OCI-LY7 (cell line): ENCODE results near the gene OMA1. TPM values are rescaled to one million over a fixed set of nuclear protein-coding genes. Genes with fewer than 3 reads are reported as not detected.

Experiments
- BruUV-seq: library from RNA; stranded (reverse); fragments of 400-500 nt; replicated peaks from 2 replicates; lab custom pipeline; 2021; lab: Mats Ljungman, UMichigan
- CTCF ChIA-PET: fragments of 300-600 bp; sonication (Branson Sonifier 250); formaldehyde crosslinking; loops from one replicate; lab custom pipeline; 2022; ENCODE audit warnings: antibody characterized with exemption; ENCODE audit not compliant: unreplicated experiment; lab: Charles Lee
- POLR2A ChIA-PET: fragments of 300-600 bp; sonication (Branson Sonifier 250); formaldehyde crosslinking; loops from one replicate; lab custom pipeline; 2022; ENCODE audit warnings: antibody characterized with exemption; lab: Charles Lee
- DNase-seq: peaks from one replicate; pipeline ENCODE4 v3.0.0-alpha.2; 2015; ENCODE audit warnings: low spot score
- H2AFZ ChIP-seq: fragments of 200-600 bp; sonication (generic), shearing (Covaris generic); 2 replicates; pipeline ENCODE4 v1.6.1; 2014; ENCODE audit warnings: mild to moderate bottlenecking, antibody characterized with exemption, low read length, moderate library complexity
- H3K27ac ChIP-seq: fragments of 200-600 bp; sonication (generic); 2 replicates; pipeline ENCODE4 v1.5.1; 2014; ENCODE audit warnings: mixed run types, low read depth, mild to moderate bottlenecking, moderate library complexity, low read length, inconsistent platforms; ENCODE audit not compliant: poor library complexity, severe bottlenecking
- H3K36me3 ChIP-seq: fragments of 200-600 bp; sonication (generic); 2 replicates; pipeline ENCODE4 v1.6.1; 2014; ENCODE audit warnings: mild to moderate bottlenecking, antibody characterized with exemption, low read length, moderate library complexity, mixed read lengths; ENCODE audit not compliant: insufficient read depth
- H3K4me1 ChIP-seq: fragments of 200-600 bp; sonication (generic); 2 replicates; pipeline ENCODE4 v1.5.1; 2014; ENCODE audit warnings: mild to moderate bottlenecking, low read length; ENCODE audit not compliant: insufficient read depth, poor library complexity, severe bottlenecking
- H3K4me2 ChIP-seq: fragments of 200-600 bp; sonication (generic); 2 replicates; pipeline ENCODE4 v1.6.1; 2014; ENCODE audit warnings: mild to moderate bottlenecking, low read length
- H3K4me3 ChIP-seq: fragments of 200-600 bp; sonication (generic); 2 replicates; pipeline ENCODE4 v1.5.1; 2014; ENCODE audit warnings: mild to moderate bottlenecking, low read depth, low read length; ENCODE audit not compliant: poor library complexity, severe bottlenecking
- H3K79me2 ChIP-seq: fragments of 200-600 bp; sonication (generic); 2 replicates; pipeline ENCODE4 v1.6.1; 2016; ENCODE audit warnings: low read depth, mild to moderate bottlenecking, low read length, moderate library complexity, mixed read lengths; ENCODE audit not compliant: insufficient read depth
- H3K9me2 ChIP-seq: fragments of 200-600 bp; sonication (generic); 2 replicates; pipeline ENCODE4 v1.6.1; 2016; ENCODE audit warnings: mild to moderate bottlenecking, low read length, mixed read lengths; ENCODE audit not compliant: insufficient read depth
- H3K9me3 ChIP-seq: fragments of 200-600 bp; sonication (generic); 2 replicates; pipeline ENCODE4 v1.6.1; 2014; ENCODE audit warnings: mild to moderate bottlenecking, mixed run types, low read length, mixed read lengths
- H4K20me1 ChIP-seq: fragments of 200-600 bp; sonication (generic); 2 replicates; pipeline ENCODE4 v1.6.1; 2014; ENCODE audit warnings: mild to moderate bottlenecking, antibody characterized with exemption, low read length, moderate library complexity, mixed read lengths; ENCODE audit not compliant: insufficient read depth
- EZH2phosphoT487 ChIP-seq: fragments of 200-600 bp; sonication (generic); IDR thresholded peaks from 2 replicates; pipeline ENCODE4 v1.6.1; 2018; ENCODE audit warnings: low read depth, borderline replicate concordance, mild to moderate bottlenecking, mixed run types, antibody characterized with exemption, low read length, moderate library complexity, mixed read lengths
- intact Hi-C: fragments of 100-400 bp; cut with micrococcal nuclease; formaldehyde crosslinking; loops from one replicate; pipeline ENCODE4 v1.10.0; 2022; ENCODE audit not compliant: unreplicated experiment
- total RNA-seq, 2 experiments: library from RNA; depleted of rRNA in 1 of 2; stranded (reverse); fragments of >200 nt in 1 of 2; shearing (Covaris generic) in 1 of 2; gene quantifications; 2 replicates each; pipeline ENCODE4 v1.2.3, GENCODE V29; 2014 to 2022
- TF ChIP-seq, protein P1 (sequence below): fragments of 200-600 bp; sonication (generic); conservative IDR thresholded peaks from 2 replicates; pipeline ENCODE4 v1.5.1; 2014; ENCODE audit warnings: mild to moderate bottlenecking, antibody characterized with exemption, low read length, moderate library complexity, mixed read lengths

The OMA1 gene
- total RNA-seq, 2 experiments from 2014 or later: 35.9 to 38.5 TPM

- Histone ChIP-seq H3K4me2 (no peak overlapping the region), H3K27ac (no peak overlapping the region), H3K79me2 (no peaks in the 10 kb centered on the region), H3K9me2 (no peaks in the 10 kb centered on the region), H3K4me3 (no peak overlapping the region), H3K36me3 (no peaks in the 10 kb centered on the region), H4K20me1 (no peaks in the 10 kb centered on the region), H2AFZ (no peak overlapping the region), H3K9me3 (no peaks in the 10 kb centered on the region), H3K4me1 (no peaks in the 10 kb centered on the region)
- intact Hi-C loops: no loop called here
- DNase-seq: no peak
- TF ChIP-seq, protein P1, sequence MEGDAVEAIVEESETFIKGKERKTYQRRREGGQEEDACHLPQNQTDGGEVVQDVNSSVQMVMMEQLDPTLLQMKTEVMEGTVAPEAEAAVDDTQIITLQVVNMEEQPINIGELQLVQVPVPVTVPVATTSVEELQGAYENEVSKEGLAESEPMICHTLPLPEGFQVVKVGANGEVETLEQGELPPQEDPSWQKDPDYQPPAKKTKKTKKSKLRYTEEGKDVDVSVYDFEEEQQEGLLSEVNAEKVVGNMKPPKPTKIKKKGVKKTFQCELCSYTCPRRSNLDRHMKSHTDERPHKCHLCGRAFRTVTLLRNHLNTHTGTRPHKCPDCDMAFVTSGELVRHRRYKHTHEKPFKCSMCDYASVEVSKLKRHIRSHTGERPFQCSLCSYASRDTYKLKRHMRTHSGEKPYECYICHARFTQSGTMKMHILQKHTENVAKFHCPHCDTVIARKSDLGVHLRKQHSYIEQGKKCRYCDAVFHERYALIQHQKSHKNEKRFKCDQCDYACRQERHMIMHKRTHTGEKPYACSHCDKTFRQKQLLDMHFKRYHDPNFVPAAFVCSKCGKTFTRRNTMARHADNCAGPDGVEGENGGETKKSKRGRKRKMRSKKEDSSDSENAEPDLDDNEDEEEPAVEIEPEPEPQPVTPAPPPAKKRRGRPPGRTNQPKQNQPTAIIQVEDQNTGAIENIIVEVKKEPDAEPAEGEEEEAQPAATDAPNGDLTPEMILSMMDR: no peak
- BruUV-seq: no TSS peak
- CTCF ChIA-PET: interaction anchor here (0.6 kb wide), 1 partner anchor 1255 kb away, joined by 3 read pairs; no protein-coding TSS in a partner anchor
- POLR2A ChIA-PET: interaction anchor here (1.7 kb wide), 1 partner anchor 12 kb away, joined by 3 read pairs; no protein-coding TSS in a partner anchor
Observed at GRCh38 chr1:58439946-58440345, 106.6 kb downstream of the OMA1 start.

DNA sequence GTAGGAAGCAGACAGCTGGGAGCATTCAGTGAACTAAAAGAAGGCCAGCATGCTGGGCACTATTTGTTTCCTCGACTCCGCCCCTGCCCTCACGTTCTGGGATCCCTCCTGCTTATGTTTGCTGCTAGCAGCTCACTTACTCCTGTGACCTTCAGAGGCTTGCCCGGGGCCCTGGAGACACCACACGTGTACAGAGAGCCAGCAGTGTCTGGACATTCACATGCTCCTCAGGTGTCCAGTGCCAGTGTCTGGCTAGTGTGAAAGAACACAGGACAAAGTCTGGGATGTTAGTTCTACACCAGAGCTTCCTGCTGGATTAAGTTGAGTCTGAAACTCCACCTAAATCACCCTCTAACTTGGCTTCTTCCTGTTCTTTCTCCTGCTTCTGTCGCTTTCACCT, 108.1 kb downstream of the OMA1 start:
- no peaks in the 10 kb centered on the region for H3K36me3 ChIP-seq

GRCh38 chr1:58437623-58438022, 108.9 kb downstream of the OMA1 start:
- CTCF ChIA-PET: no interaction called here
- Histone ChIP-seq H4K20me1 (no peaks in the 10 kb centered on the region), H3K4me2 (no peak overlapping the region), H2AFZ (no peak overlapping the region), H3K4me3 (no peak overlapping the region), H3K4me1 (no peaks in the 10 kb centered on the region), H3K79me2 (no peaks in the 10 kb centered on the region), H3K9me2 (no peaks in the 10 kb centered on the region), H3K9me3 (no peaks in the 10 kb centered on the region), H3K27ac (no peak overlapping the region), H3K36me3 (no peaks in the 10 kb centered on the region)
- BruUV-seq: no TSS peak
- POLR2A ChIA-PET: no interaction called here
- TF ChIP-seq EZH2phosphoT487: no peak
- TF ChIP-seq, protein P1: no peak
- no peak for DNase-seq
- intact Hi-C loops: no loop called here

More for the DNA sequence above, 108.1 kb downstream of the OMA1 start:
- H3K27ac ChIP-seq: no peak overlapping the region
- no peaks in the 10 kb centered on the region for H3K9me2 ChIP-seq
- BruUV-seq: no TSS peak
- no peak for DNase-seq
- H4K20me1 ChIP-seq: no peaks in the 10 kb centered on the region
- TF ChIP-seq EZH2phosphoT487: no peak
- TF ChIP-seq, protein P1: no peak
- no peaks in the 10 kb centered on the region for H3K4me1 ChIP-seq
- H2AFZ ChIP-seq: no peak overlapping the region
- H3K79me2 ChIP-seq: no peaks in the 10 kb centered on the region
- POLR2A ChIA-PET: no interaction called here
- H3K9me3 ChIP-seq: no peaks in the 10 kb centered on the region
- CTCF ChIA-PET: no interaction called here
- intact Hi-C loops: no loop called here
- H3K4me2 ChIP-seq: no peak overlapping the region
- H3K4me3 ChIP-seq: no peak overlapping the region
